H9 (cell line): Measurements from ENCODE around the gene ARRDC1. TPM values are rescaled to one million over a fixed set of nuclear protein-coding genes. Genes with fewer than 3 reads are reported as not detected.

ENCODE experiments used
- DNase-seq: peaks from one replicate; pipeline ENCODE4 v3.0.0-alpha.2; 2017
- H2AFZ ChIP-seq: one replicate; pipeline ENCODE4 v1.6.1; 2013; ENCODE audit warnings: mild to moderate bottlenecking, low read length, control low read depth, moderate library complexity
- H2AK5ac ChIP-seq: 2 replicates; pipeline ENCODE4 v1.6.1; 2013; ENCODE audit warnings: low read length, control low read depth, mixed read lengths; ENCODE audit not compliant: insufficient read length
- H2BK120ac ChIP-seq: one replicate; pipeline ENCODE4 v1.6.1; 2013; ENCODE audit warnings: low read depth, mild to moderate bottlenecking, low read length, control low read depth, inconsistent platforms; ENCODE audit not compliant: poor library complexity, severe bottlenecking
- H2BK12ac ChIP-seq: 2 replicates; pipeline ENCODE4 v1.6.1; 2013; ENCODE audit warnings: low read length, control low read depth, mixed read lengths, low read depth; ENCODE audit not compliant: insufficient read length
- H2BK15ac ChIP-seq: 2 replicates; pipeline ENCODE4 v1.6.1; 2013; ENCODE audit warnings: low read depth, low read length, control low read depth
- H2BK20ac ChIP-seq: one replicate; pipeline ENCODE4 v1.6.1; 2013; ENCODE audit warnings: low read depth, mild to moderate bottlenecking, low read length, control low read depth, inconsistent platforms; ENCODE audit not compliant: poor library complexity, severe bottlenecking
- H2BK5ac ChIP-seq: 2 replicates; pipeline ENCODE4 v1.6.1; 2013; ENCODE audit warnings: low read length, control low read depth, mixed read lengths; ENCODE audit not compliant: insufficient read length
- H3K14ac ChIP-seq: 2 replicates; pipeline ENCODE4 v1.6.1; 2013; ENCODE audit warnings: low read length, control low read depth; ENCODE audit not compliant: insufficient read depth
- H3K18ac ChIP-seq: 2 replicates; pipeline ENCODE4 v1.6.1; 2013; ENCODE audit warnings: low read depth, mild to moderate bottlenecking, mixed read lengths, low read length, control low read depth; ENCODE audit not compliant: insufficient read length
- H3K23ac ChIP-seq: 2 replicates; pipeline ENCODE4 v1.6.1; 2013; ENCODE audit warnings: low read length, control low read depth, mixed read lengths, low read depth; ENCODE audit not compliant: insufficient read length
- H3K23me2 ChIP-seq: 2 replicates; pipeline ENCODE4 v1.6.1; 2013; ENCODE audit warnings: low read depth, mild to moderate bottlenecking, mixed read lengths, low read length, control low read depth; ENCODE audit not compliant: insufficient read length, poor library complexity, severe bottlenecking
- H3K27ac ChIP-seq: 2 replicates; pipeline ENCODE4 v1.5.1; 2013; ENCODE audit warnings: low read length, control low read depth, mixed read lengths, low read depth; ENCODE audit not compliant: insufficient read length
- H3K27me3 ChIP-seq: 2 replicates; pipeline ENCODE4 v1.6.1; 2013; ENCODE audit warnings: low read length, control low read depth, inconsistent platforms; ENCODE audit not compliant: insufficient read depth
- H3K4ac ChIP-seq: 2 replicates; pipeline ENCODE4 v1.6.1; 2013; ENCODE audit warnings: low read depth, mild to moderate bottlenecking, control low read depth, inconsistent platforms, low read length, moderate library complexity
- H3K4me1 ChIP-seq: 2 replicates; pipeline ENCODE4 v1.6.1; 2013; ENCODE audit warnings: low read length, control low read depth, inconsistent platforms; ENCODE audit not compliant: insufficient read depth
- H3K4me2 ChIP-seq: 2 replicates; pipeline ENCODE4 v1.6.1; 2013; ENCODE audit warnings: low read length, control low read depth, mixed read lengths; ENCODE audit not compliant: insufficient read length, insufficient read depth
- H3K56ac ChIP-seq: 2 replicates; pipeline ENCODE4 v1.6.1; 2013; ENCODE audit warnings: low read depth, mild to moderate bottlenecking, mixed read lengths, low read length, control low read depth; ENCODE audit not compliant: insufficient read length
- H3K79me1 ChIP-seq: 2 replicates; pipeline ENCODE4 v1.6.1; 2013; ENCODE audit warnings: low read depth, mild to moderate bottlenecking, moderate library complexity, low read length, control low read depth, inconsistent platforms; ENCODE audit not compliant: insufficient read depth, poor library complexity, severe bottlenecking
- H3K79me2 ChIP-seq: 2 replicates; pipeline ENCODE4 v1.6.1; 2013; ENCODE audit warnings: low read length, control low read depth, inconsistent platforms; ENCODE audit not compliant: insufficient read depth
- H3K9ac ChIP-seq: 2 replicates; pipeline ENCODE4 v1.6.1; 2013; ENCODE audit warnings: low read length, control low read depth, mixed read lengths; ENCODE audit not compliant: insufficient read length; ENCODE audit errors: extremely low read depth
- H3K9me3 ChIP-seq: one replicate; pipeline ENCODE4 v1.6.1; 2013; ENCODE audit warnings: low read depth, low read length, inconsistent platforms; ENCODE audit not compliant: control insufficient read depth
- H3T11ph ChIP-seq: one replicate; pipeline ENCODE4 v1.6.1; 2013; ENCODE audit warnings: mild to moderate bottlenecking, low read length, control low read depth, inconsistent platforms
- H4K20me1 ChIP-seq: one replicate; pipeline ENCODE4 v1.6.1; 2013; ENCODE audit not compliant: control insufficient read depth, insufficient read length, insufficient read depth
- H4K5ac ChIP-seq: 2 replicates; pipeline ENCODE4 v1.6.1; 2013; ENCODE audit warnings: low read depth, mild to moderate bottlenecking, mixed read lengths, low read length, control low read depth; ENCODE audit not compliant: insufficient read length
- H4K8ac ChIP-seq: replicated peaks from 2 replicates; pipeline ENCODE4 v1.6.1; 2013; ENCODE audit warnings: low read length, control low read depth, mixed read lengths, low read depth; ENCODE audit not compliant: insufficient read length
- H4K91ac ChIP-seq: 2 replicates; pipeline ENCODE4 v1.6.1; 2013; ENCODE audit warnings: low read depth, mild to moderate bottlenecking, moderate library complexity, mixed read lengths, low read length, control low read depth; ENCODE audit not compliant: insufficient read length
- H3K27ac Mint-ChIP-seq, 3 experiments: 2 replicates in 2 of 3; 3 replicates in 1 of 3; pipeline ENCODE4 v1.8.0; 2020 to 2021; ENCODE audit warnings: mixed read lengths in 3 of 3, mild to moderate bottlenecking in 1 of 3, moderate library complexity in 1 of 3
- H3K27me3 Mint-ChIP-seq: 2 replicates; pipeline ENCODE4 v1.8.0; 2021; ENCODE audit warnings: low read depth, mild to moderate bottlenecking, moderate library complexity, mixed read lengths
- H3K36me3 Mint-ChIP-seq, 3 experiments: 2 replicates in 2 of 3; 3 replicates in 1 of 3; pipeline ENCODE4 v1.8.0; 2020 to 2021; ENCODE audit warnings: low read depth in 3 of 3, mixed read lengths in 3 of 3; ENCODE audit not compliant: insufficient read depth in 1 of 3
- H3K4me1 Mint-ChIP-seq, 2 experiments: 2 replicates each; pipeline ENCODE4 v1.8.0; 2020; ENCODE audit warnings: mixed read lengths in 2 of 2
- H3K4me3 Mint-ChIP-seq, 2 experiments: 2 replicates in 1 of 2; 3 replicates in 1 of 2; pipeline ENCODE4 v1.8.0; 2020 to 2021; ENCODE audit warnings: mild to moderate bottlenecking in 2 of 2, mixed read lengths in 2 of 2, moderate library complexity in 1 of 2
- H3K9me3 Mint-ChIP-seq, 2 experiments: 2 replicates in 1 of 2; 3 replicates in 1 of 2; pipeline ENCODE4 v1.8.0; 2020; ENCODE audit warnings: mild to moderate bottlenecking in 2 of 2, mixed read lengths in 2 of 2, moderate library complexity in 1 of 2
- CTCF ChIP-seq: fragments of 200-600 bp; sonication (generic); conservative IDR thresholded peaks from 3 replicates; pipeline ENCODE4 v1.8.0; 2021; ENCODE audit warnings: antibody characterized with exemption, mild to moderate bottlenecking
- WGBS: extraction: QIAGEN DNeasy Blood & Tissue Kit; methylation state at CpG from one replicate; pipeline ENCODE4 v1.1.7; 2013; ENCODE audit warnings: missing lambda C conversion rate, low lambda C conversion rate, mixed read lengths; ENCODE audit not compliant: insufficient read length; ENCODE audit errors: extremely low coverage; 5-methylcytosine and 5-hydroxymethylcytosine counted together
- total RNA-seq: library from RNA; stranded (reverse); gene quantifications from 2 replicates; pipeline ENCODE4 v1.2.1, GENCODE V29; 2021

ARRDC1 gene
- total RNA-seq, 1 experiment from 2014 or later: 34.4 TPM

GRCh38 chr9:137579259-137579604 lies 26.3 kb upstream of the ARRDC1 start:
- H3K27ac Mint-ChIP-seq: peak overlapping the region; percentile 24 to 94 (median 91); a peak in 5 of 7 replicates
- no peak for TF ChIP-seq CTCF

More at GRCh38 chr9:137579259-137579604, 26.3 kb upstream of the ARRDC1 start:
- Histone ChIP-seq H2BK12ac (no peak overlapping the region), H3K56ac (no peak overlapping the region), H2AK5ac (no peak overlapping the region), H3K79me1 (peaks cover 10% of the 10 kb centered on the region), H3T11ph (no peak overlapping the region), H3K9ac (no peak overlapping the region), H3K27me3 (no peaks in the 10 kb centered on the region), H3K18ac (no peak overlapping the region), H3K27ac (no peak overlapping the region), H3K4me1 (peaks cover 4% of the 10 kb centered on the region; the same call in 1 of the 2 replicates), H4K5ac (no peak overlapping the region), H2BK120ac (no peak overlapping the region), H3K14ac (no peak overlapping the region; the same call in 1 of the 2 replicates), H3K23ac (no peak overlapping the region), H2BK20ac (no peak overlapping the region), H3K4me2 (peak overlapping the region; percentile 9), H3K4ac (no peak overlapping the region), H2AFZ (no peak overlapping the region), H2BK5ac (no peak overlapping the region), H2BK15ac (no peak overlapping the region), H3K79me2 (peaks cover 10% of the 10 kb centered on the region; the same call in 1 of the 2 replicates), H4K91ac (no peak overlapping the region), H4K8ac (no peak overlapping the region), H4K20me1 (no peaks in the 10 kb centered on the region), H3K23me2 (peaks cover 12% of the 10 kb centered on the region), H3K9me3 (no peaks in the 10 kb centered on the region)
- H3K4me1 Mint-ChIP-seq: peaks cover 29 to 40% of the 10 kb centered on the region in 2 experiments
- H3K27me3 Mint-ChIP-seq: no peaks in the 10 kb centered on the region
- H3K9me3 Mint-ChIP-seq: no peaks in the 10 kb centered on the region
- peak; percentile 39 for DNase-seq
- H3K36me3 Mint-ChIP-seq: peaks cover 32 to 72% (median 55%) of the 10 kb centered on the region in 3 experiments
- peak overlapping the region; percentile 86 to 90 for H3K4me3 Mint-ChIP-seq
- no CpG with 5 or more reads among the region's 19 CpGs for WGBS
